SU-DHL-6 (cell line): ENCODE results near the gene UFD1.

Experiments
- EZH2phosphoT487 ChIP-seq: fragments of 200-600 bp; sonication (generic), shearing (Covaris generic); conservative IDR thresholded peaks from 2 replicates; pipeline ENCODE4 v1.6.1; 2018; ENCODE audit warnings: mild to moderate bottlenecking, antibody characterized with exemption, low read length, moderate library complexity, mixed read lengths
- TF ChIP-seq, protein P1 (sequence below): fragments of 200-600 bp; sonication (generic); IDR thresholded peaks from one replicate; pipeline ENCODE4 v1.5.1; 2017; ENCODE audit warnings: antibody characterized with exemption, mild to moderate bottlenecking, low read length, moderate library complexity; ENCODE audit not compliant: insufficient read depth, poor library complexity, severe bottlenecking

DNA sequence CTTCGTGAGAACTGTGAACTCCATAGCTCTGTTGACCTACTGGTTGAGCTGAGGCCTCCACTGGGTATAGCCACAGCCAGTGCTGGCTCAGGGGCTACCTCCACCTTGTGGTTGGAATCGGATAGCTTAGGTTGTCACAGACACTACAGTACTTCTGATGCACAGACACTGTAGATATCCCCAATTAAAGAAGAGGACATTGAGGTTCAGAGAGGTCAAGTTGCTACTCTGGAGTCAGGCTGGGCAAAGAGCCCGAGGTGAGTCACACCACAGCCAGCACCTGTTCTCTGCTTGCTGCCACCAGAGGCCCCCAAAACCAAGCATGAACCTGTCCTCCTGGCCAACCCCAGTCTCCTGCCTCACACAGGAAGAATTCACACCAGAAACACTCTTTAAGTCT, 5.4 kb downstream of the UFD1 start:
- TF ChIP-seq, protein P1, sequence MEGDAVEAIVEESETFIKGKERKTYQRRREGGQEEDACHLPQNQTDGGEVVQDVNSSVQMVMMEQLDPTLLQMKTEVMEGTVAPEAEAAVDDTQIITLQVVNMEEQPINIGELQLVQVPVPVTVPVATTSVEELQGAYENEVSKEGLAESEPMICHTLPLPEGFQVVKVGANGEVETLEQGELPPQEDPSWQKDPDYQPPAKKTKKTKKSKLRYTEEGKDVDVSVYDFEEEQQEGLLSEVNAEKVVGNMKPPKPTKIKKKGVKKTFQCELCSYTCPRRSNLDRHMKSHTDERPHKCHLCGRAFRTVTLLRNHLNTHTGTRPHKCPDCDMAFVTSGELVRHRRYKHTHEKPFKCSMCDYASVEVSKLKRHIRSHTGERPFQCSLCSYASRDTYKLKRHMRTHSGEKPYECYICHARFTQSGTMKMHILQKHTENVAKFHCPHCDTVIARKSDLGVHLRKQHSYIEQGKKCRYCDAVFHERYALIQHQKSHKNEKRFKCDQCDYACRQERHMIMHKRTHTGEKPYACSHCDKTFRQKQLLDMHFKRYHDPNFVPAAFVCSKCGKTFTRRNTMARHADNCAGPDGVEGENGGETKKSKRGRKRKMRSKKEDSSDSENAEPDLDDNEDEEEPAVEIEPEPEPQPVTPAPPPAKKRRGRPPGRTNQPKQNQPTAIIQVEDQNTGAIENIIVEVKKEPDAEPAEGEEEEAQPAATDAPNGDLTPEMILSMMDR, result no peak
- no peak for TF ChIP-seq EZH2phosphoT487
